Activated CD4-positive, alpha-beta T cell treated with anti-CD3 and anti-CD28 coated beads for 36 hours (primary cell): ENCODE data around the gene ARHGEF28. TPM values are rescaled to one million over a fixed set of nuclear protein-coding genes. Genes with fewer than 3 reads are reported as not detected.

Experiments used
- ATAC-seq: fragments of 200-7000 bp; cut with Tn5 transposase; one replicate; pipeline ENCODE4 v1.10.0; 2021; ENCODE audit warnings: mild to moderate bottlenecking, moderate library complexity
- CTCF ChIA-PET: fragments of 350-600 bp; sonication (Branson Sonifier 250); formaldehyde crosslinking; loops from one replicate; lab custom pipeline; 2021; ENCODE audit warnings: antibody characterized with exemption; lab: Charles Lee
- POLR2A ChIA-PET: fragments of 350-600 bp; sonication (Branson Sonifier 250); formaldehyde crosslinking; loops from one replicate; lab custom pipeline; 2021; ENCODE audit warnings: antibody characterized with exemption, inconsistent platforms; lab: Charles Lee
- DNase-seq: peaks from one replicate; pipeline ENCODE4 v3.0.0-alpha.2; 2020
- H3K27ac Mint-ChIP-seq: one replicate; pipeline ENCODE4 v1.8.0; 2021; ENCODE audit warnings: mixed read lengths
- H3K27me3 Mint-ChIP-seq: one replicate; pipeline ENCODE4 v1.8.0; 2021; ENCODE audit warnings: mixed read lengths
- H3K36me3 Mint-ChIP-seq: one replicate; pipeline ENCODE4 v1.8.0; 2021; ENCODE audit warnings: low read depth, mixed read lengths
- H3K4me1 Mint-ChIP-seq: one replicate; pipeline ENCODE4 v1.8.0; 2021; ENCODE audit warnings: mixed read lengths
- H3K4me3 Mint-ChIP-seq: one replicate; pipeline ENCODE4 v1.8.0; 2021; ENCODE audit warnings: mild to moderate bottlenecking, moderate library complexity, mixed read lengths
- H3K9me3 Mint-ChIP-seq: one replicate; pipeline ENCODE4 v1.8.0; 2021; ENCODE audit warnings: low read depth, mixed read lengths
- intact Hi-C, 2 experiments: fragments of 100-400 bp; cut with DNase I in 1 of 2; cut with micrococcal nuclease in 1 of 2; formaldehyde crosslinking; loops; one replicate each; pipeline versions ENCODE4 v1.14.2 to v1.15.1; 2022 to 2024; cut with DNase I, micrococcal nuclease
- total RNA-seq, 2 experiments: library from RNA; stranded (reverse); gene quantifications; one replicate each; pipeline ENCODE4 v1.2.3, GENCODE V29; 2021

ARHGEF28 gene
- total RNA-seq, 2 experiments from 2014 or later, result 0.02 to 0.18 TPM

DNA sequence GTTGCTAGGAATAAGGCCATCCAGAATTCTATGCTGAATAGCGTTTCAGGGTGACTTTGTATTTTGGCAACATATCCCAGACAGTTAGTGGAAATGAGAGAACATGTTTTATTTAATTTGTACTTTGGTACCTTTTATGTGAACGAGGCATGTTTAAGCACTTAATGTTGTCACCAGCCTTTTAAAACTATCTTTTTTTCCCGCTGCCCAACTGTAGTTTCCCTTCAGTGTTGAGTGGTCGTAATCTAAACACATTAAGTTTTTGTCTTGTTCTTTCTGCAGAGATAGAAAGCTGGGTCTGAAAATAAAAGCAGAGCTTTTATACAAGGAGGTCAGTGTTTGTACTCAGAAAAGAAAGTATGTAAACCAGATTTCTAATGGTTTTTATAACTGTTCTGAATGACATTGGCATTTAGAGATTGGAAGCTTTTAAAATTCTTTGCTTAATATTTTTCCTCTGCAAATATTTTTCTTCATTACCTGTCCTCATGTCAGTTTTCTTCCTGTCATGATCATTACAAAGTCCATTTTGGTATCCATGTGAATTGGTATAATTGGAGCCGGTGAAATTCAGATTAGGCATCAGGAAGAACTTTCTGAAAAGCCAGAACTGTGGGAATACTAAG is 100.7 kb downstream of the ARHGEF28 start:
- intact Hi-C loops, result no loop called here
- ATAC-seq (no peak), DNase-seq (no peak)
- Mint-ChIP-seq H3K4me3 (no peak overlapping the region), H3K4me1 (no peaks in the 10 kb centered on the region), H3K27me3 (peaks cover 5% of the 10 kb centered on the region), H3K36me3 (no peaks in the 10 kb centered on the region), H3K9me3 (no peaks in the 10 kb centered on the region), H3K27ac (no peak overlapping the region)
- ChIA-PET POLR2A (no interaction called here), CTCF (no interaction called here)

DNA sequence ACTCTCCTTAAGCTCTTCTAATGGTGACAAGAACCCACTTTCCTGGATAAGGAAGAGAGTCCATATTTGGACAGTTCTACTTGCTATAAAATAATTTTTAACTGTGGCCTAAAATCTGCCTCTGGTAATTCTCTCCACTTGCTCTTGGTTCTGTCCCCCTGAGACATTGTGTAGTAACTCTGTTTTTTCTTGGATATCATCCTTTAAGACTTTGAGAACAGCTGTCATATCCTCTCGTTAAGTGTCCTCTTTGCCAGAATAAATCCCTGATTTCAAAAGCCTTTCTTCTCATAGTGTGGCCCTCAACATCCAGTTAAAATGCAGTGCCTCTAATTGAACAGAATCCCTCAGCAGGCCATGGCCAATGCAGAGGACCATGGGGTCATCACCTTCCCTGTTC is 101.5 kb downstream of the ARHGEF28 start:
- no peaks in the 10 kb centered on the region for H3K4me1 Mint-ChIP-seq
- intact Hi-C loops, result no loop called here
- POLR2A ChIA-PET, result no interaction called here

DNA sequence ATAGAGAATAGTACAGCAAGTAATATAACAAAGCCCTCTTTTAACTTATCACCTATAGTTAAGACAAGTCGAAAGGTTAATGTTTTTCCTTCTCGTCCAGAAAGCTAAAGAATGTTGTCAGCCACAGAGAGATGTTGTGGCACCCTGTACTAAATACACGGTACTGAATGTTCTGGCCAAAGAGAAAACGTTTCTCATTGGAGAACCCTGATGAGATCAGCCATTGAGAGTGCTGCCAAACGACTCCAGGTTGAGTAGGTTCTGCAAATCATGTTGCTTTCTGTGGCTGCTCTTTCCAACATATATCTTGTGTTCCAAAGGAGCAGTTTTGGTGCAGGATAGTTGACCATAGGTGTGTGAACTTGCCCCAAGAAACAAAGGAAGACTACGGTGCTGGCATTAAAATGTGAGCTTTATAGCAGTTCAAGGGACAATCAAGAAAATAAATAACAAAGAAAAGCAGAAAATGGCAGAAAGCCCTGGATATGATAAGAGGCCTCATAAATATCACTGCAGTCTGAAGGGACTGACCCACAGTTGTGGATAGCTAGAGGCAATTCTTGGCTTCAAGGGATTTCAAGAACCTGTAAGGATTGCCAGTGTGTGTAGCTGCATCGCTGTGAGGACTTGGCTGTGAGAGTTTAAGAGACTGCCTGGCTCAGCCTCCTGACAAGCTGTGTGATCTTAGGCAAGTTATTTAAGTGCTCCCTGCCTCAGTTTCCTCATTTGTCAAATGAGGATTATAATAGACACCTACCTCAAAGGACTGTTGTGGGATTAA is 102.7 kb downstream of the ARHGEF28 start:
- H3K4me1 Mint-ChIP-seq, result no peaks in the 10 kb centered on the region
- CTCF ChIA-PET, result interaction anchor here (0.9 kb wide), 1 partner anchor 8 kb away, joined by 4 read pairs; no protein-coding TSS in a partner anchor
- intact Hi-C loops, result no loop called here
- POLR2A ChIA-PET, result no interaction called here
- no peak overlapping the region for H3K27ac Mint-ChIP-seq
- H3K9me3 Mint-ChIP-seq, result no peaks in the 10 kb centered on the region
- ATAC-seq (no peak), DNase-seq (no peak)
- H3K4me3 Mint-ChIP-seq, result no peak overlapping the region
- no peaks in the 10 kb centered on the region for H3K36me3 Mint-ChIP-seq
- H3K27me3 Mint-ChIP-seq, result peaks cover 5% of the 10 kb centered on the region

More for the DNA sequence above, 101.5 kb downstream of the ARHGEF28 start:
- ATAC-seq (no peak), DNase-seq (no peak)
- Mint-ChIP-seq H3K9me3 (no peaks in the 10 kb centered on the region), H3K36me3 (no peaks in the 10 kb centered on the region), H3K27ac (no peak overlapping the region), H3K27me3 (peaks cover 5% of the 10 kb centered on the region), H3K4me3 (no peak overlapping the region)
- CTCF ChIA-PET, result no interaction called here

DNA sequence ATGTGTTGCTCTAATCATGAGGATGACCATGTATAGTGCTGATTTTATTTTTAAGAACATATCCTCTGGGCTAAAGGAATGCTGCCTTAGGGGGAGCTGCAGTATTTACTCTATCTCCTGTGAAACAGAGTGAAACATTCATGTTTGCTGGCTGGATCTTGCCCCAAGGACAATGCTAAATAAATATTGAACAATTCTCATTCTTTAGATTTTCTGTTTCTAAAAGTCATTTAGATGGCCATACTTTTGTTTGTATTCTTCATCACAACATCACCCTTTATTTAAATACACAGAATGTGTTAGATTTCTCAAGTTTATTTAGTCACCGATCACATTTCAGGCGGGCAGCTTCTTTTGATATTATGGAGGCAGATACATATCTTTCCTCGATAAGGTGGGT is 103.3 kb downstream of the ARHGEF28 start:
- no peaks in the 10 kb centered on the region for H3K4me1 Mint-ChIP-seq
- no peaks in the 10 kb centered on the region for H3K9me3 Mint-ChIP-seq
- no peak overlapping the region for H3K27ac Mint-ChIP-seq
- intact Hi-C loops, result no loop called here
- H3K27me3 Mint-ChIP-seq, result peaks cover 8% of the 10 kb centered on the region
- CTCF ChIA-PET, result interaction anchor here (0.9 kb wide), 1 partner anchor 8 kb away, joined by 4 read pairs; no protein-coding TSS in a partner anchor
- no peak for ATAC-seq
- H3K36me3 Mint-ChIP-seq, result no peaks in the 10 kb centered on the region
- no peak overlapping the region for H3K4me3 Mint-ChIP-seq
- POLR2A ChIA-PET, result no interaction called here
- no peak for DNase-seq

DNA sequence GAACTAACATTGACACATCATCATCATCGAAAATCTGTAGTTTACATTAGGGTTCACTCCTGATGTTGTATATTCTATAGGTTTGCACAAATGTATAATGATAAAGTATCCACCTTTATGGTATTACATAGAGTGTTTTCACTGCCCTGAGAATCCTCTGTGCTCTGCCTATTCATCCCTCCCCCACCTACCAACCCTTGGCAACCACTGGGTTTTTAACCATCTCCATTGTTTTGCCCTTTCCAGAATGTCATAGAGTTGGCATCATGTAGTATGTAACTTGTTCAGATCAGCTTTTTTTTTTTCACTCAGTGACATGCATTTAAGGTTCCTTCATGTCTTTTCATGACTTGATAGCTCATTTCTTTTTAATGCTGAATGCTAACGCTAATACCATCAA is 106.0 kb downstream of the ARHGEF28 start:
- Mint-ChIP-seq H3K36me3 (no peaks in the 10 kb centered on the region), H3K9me3 (no peaks in the 10 kb centered on the region), H3K4me1 (no peaks in the 10 kb centered on the region), H3K27me3 (peaks cover 6% of the 10 kb centered on the region), H3K27ac (no peak overlapping the region), H3K4me3 (no peak overlapping the region)
- ChIA-PET POLR2A (no interaction called here), CTCF (interaction anchor here (0.5 to 0.6 kb wide), 2 partner anchors 37 to 53 kb away, joined by 3 to 4 read pairs; no protein-coding TSS in a partner anchor)
- DNase-seq, result no peak
- intact Hi-C loops, result no loop called here
- no peak for ATAC-seq

DNA sequence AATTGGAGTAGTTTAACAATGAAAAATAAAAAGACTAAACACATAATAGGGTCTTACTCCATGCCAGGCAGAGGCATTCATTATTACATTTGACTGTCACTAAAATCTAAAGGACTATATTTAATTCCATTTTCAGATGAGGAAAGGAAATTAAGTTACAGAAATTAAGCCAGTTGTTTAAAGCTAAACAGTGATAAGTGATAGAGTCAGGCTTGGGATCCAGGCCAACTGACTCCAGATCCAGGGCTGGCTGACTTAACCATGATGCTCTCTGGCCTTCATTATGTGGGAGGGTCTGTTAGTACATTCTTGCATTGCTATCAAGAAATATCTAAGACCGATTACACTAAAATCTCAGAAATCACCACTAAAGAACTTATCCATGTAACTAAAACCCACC is 107.2 kb downstream of the ARHGEF28 start:
- H3K4me1 Mint-ChIP-seq, result no peaks in the 10 kb centered on the region
- peaks cover 7% of the 10 kb centered on the region for H3K27me3 Mint-ChIP-seq
- DNase-seq, result no peak
- intact Hi-C loops, result no loop called here
- no peak overlapping the region for H3K27ac Mint-ChIP-seq
- no peak for ATAC-seq
- no peak overlapping the region for H3K4me3 Mint-ChIP-seq
- ChIA-PET POLR2A (no interaction called here), CTCF (no interaction called here)
- H3K9me3 Mint-ChIP-seq, result no peaks in the 10 kb centered on the region
- no peaks in the 10 kb centered on the region for H3K36me3 Mint-ChIP-seq

DNA sequence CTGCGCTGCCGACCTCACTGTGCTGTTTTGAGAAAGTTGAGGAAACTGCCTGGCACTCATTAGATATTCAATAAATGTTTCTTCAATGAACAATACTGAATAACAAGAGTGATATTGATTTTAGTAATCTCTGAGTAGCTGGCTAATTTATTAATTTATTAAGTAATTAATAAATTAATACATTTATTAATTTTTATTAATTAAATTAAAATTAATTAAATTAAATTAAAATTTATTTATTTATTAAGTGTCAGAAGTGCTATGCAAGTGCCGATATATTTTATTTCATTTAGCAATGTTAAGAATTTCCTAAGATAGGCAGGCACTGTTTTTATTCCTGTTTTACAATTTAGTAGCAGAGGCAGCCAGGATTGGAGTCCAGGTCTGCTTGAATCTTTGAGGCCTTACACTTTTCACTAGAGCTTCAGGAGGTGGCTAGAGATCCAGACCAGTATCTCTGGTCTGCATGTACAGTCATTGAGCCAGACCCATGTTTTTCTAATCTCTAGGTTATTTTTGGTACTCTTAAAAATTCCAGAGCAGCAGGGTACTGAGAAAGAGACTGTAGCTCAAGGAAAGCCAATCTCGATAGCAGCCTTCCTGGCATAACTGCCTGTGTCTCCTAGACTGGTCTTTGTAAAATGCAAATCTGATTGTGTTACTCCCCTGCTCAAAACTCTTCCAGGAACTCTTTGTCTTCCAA is 109.2 kb downstream of the ARHGEF28 start:
- H3K27me3 Mint-ChIP-seq, result peaks cover 10% of the 10 kb centered on the region
- ATAC-seq, result no peak
- intact Hi-C loops, result no loop called here
- H3K4me3 Mint-ChIP-seq, result no peak overlapping the region
- POLR2A ChIA-PET, result no interaction called here
- H3K4me1 Mint-ChIP-seq, result no peaks in the 10 kb centered on the region
- CTCF ChIA-PET, result interaction anchor here (1.2 kb wide), 1 partner anchor 144 kb away, joined by 3 read pairs; no protein-coding TSS in a partner anchor
- no peaks in the 10 kb centered on the region for H3K36me3 Mint-ChIP-seq
- H3K27ac Mint-ChIP-seq, result no peak overlapping the region
- H3K9me3 Mint-ChIP-seq, result no peaks in the 10 kb centered on the region
- DNase-seq, result no peak

DNA sequence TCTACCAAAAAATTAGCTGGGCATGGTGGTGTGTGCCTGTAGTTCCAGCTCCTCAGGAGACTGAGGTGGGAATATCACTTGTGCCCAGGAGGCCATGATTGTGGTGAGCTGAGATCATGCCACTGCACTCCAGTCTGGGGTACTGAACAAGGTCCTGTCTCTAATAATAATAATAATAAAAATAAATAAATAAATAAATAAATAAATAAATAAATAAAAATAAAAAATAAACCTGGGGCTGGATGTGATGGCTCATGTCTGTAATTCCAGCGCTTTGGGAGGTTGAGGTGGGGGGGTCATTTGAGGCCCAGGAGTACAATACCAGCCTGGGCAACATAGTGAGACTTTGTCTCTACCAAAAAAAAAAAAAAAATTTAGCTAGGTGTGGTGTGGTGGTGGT is 113.7 kb downstream of the ARHGEF28 start:
- H3K27me3 Mint-ChIP-seq, result peaks cover 8% of the 10 kb centered on the region
- H3K27ac Mint-ChIP-seq, result no peak overlapping the region
- H3K4me3 Mint-ChIP-seq, result no peak overlapping the region
- H3K36me3 Mint-ChIP-seq, result no peaks in the 10 kb centered on the region
- no peaks in the 10 kb centered on the region for H3K4me1 Mint-ChIP-seq
- DNase-seq (no peak), ATAC-seq (no peak)
- ChIA-PET CTCF (interaction anchor here (0.6 to 0.7 kb wide), 2 partner anchors 9 to 982 kb away, joined by 3 to 4 read pairs; no protein-coding TSS in a partner anchor), POLR2A (no interaction called here)
- intact Hi-C loops, result no loop called here
- H3K9me3 Mint-ChIP-seq, result no peaks in the 10 kb centered on the region

DNA sequence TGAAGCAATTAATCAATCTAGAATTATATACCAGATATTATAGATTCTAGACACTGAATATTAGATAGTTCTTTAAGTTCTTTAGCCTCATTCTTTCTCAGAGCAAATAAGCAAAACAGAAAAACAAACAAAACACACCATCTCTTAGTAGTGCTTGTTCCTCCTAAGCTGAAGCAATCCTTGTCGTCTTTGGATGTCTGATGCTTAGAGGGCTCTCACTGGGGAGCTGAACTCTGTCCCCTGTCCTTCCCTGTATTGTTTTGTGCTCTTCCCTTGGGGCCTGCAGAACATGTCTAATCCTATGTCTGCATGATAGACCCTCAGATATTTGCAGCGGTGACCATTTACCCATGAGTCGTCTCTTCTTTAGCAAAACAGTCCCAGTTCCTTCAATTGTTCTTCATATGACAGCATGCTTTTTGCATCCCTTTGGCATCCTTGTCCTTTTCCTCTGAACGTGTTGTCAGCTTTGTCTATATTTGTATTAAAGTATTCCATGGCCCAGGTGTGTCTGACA is 114.3 kb downstream of the ARHGEF28 start:
- DNase-seq, result no peak
- H3K27ac Mint-ChIP-seq, result no peak overlapping the region
- no peak for ATAC-seq
- intact Hi-C loops, result no loop called here
- H3K4me3 Mint-ChIP-seq, result no peak overlapping the region
- H3K36me3 Mint-ChIP-seq, result no peaks in the 10 kb centered on the region
- no peaks in the 10 kb centered on the region for H3K9me3 Mint-ChIP-seq
- CTCF ChIA-PET, result interaction anchor here (0.6 to 1.5 kb wide), 3 partner anchors 50 to 983 kb away, joined by 3 to 4 read pairs (median 4); no protein-coding TSS in a partner anchor
- POLR2A ChIA-PET, result no interaction called here
- peaks cover 10% of the 10 kb centered on the region for H3K27me3 Mint-ChIP-seq
- no peaks in the 10 kb centered on the region for H3K4me1 Mint-ChIP-seq

DNA sequence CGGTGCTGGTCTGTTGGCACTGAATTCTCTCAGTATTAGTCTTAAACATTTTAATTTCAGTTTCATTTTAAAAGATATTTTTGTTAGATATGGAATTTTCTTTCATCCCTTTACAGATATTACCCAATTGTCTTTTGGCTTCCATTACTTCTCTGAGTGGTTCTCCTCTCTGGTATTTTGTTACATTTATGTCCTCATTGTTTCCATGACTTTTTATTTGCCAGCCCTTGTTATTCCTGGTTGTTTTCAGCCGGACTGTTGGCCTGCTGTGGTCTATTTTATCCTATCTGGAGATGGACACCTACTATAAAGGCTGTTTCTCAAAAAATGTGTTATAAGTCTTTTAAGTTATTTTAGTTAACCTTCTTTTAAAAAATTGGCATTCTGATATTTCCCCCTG is 117.2 kb downstream of the ARHGEF28 start:
- intact Hi-C loops, result no loop called here
- Mint-ChIP-seq H3K27ac (no peak overlapping the region), H3K4me1 (no peaks in the 10 kb centered on the region), H3K4me3 (no peak overlapping the region), H3K36me3 (no peaks in the 10 kb centered on the region), H3K9me3 (no peaks in the 10 kb centered on the region), H3K27me3 (peaks cover 20% of the 10 kb centered on the region)
- ChIA-PET POLR2A (no interaction called here), CTCF (no interaction called here)
- ATAC-seq (no peak), DNase-seq (no peak)

DNA sequence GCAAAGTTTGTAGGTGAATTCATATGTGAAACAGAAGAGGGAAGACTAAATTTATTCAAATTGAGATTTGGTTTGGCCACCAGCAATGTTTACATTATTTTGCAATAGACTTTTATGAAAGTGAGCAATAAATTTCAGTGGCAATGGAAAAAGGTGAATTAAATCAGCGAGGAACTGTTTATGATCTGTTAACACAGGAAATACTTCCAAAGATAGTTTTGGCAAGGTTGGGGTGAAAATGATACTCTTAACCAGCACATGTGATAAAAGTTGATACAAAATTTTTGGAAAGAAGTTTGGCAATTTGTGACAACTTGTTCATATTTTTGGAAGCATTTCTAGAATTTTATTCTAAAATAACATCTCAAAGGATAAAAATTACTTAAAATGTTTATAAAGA is 119.8 kb downstream of the ARHGEF28 start:
- no peaks in the 10 kb centered on the region for H3K4me1 Mint-ChIP-seq
- H3K27me3 Mint-ChIP-seq, result peaks cover 23% of the 10 kb centered on the region
- ChIA-PET CTCF (no interaction called here), POLR2A (no interaction called here)
- H3K27ac Mint-ChIP-seq, result no peak overlapping the region
- ATAC-seq (no peak), DNase-seq (no peak)
- no peak overlapping the region for H3K4me3 Mint-ChIP-seq
- H3K9me3 Mint-ChIP-seq, result no peaks in the 10 kb centered on the region
- H3K36me3 Mint-ChIP-seq, result no peaks in the 10 kb centered on the region
- intact Hi-C loops, result no loop called here
